Measurements from ENCODE around the gene SYNE1. TPM values are rescaled to one million over a fixed set of nuclear protein-coding genes. Genes with fewer than 3 reads are reported as not detected.
"Not testable (repeated sequence)": the region's sequence is repeated elsewhere in the genome, so short reads cannot be mapped to it uniquely, and the experiment has no call there.

SYNE1 gene
- total RNA-seq, 1 donor from 2014 or later = 17.4 TPM

GRCh38 chr6:152338335-152339125 is 298.6 kb downstream of the SYNE1 start:
- no peak for DNase-seq (ENCODE audit: low read depth)
- peak; percentile 85 for TF ChIP-seq CTCF (conservative IDR thresholded peaks at IDR 0.05; ENCODE audit: low read depth, low read length)
- H3K4me3 ChIP-seq (ENCODE audit: low read depth, low read length) = no peak overlapping the region

- no peak for DNase-seq (ENCODE audit: low read depth)
- no peak for TF ChIP-seq CTCF (conservative IDR thresholded peaks at IDR 0.05; ENCODE audit: low read depth, low read length)
- H3K4me3 ChIP-seq (ENCODE audit: low read depth, low read length) = no peak overlapping the region
These were observed 302.6 kb downstream of the SYNE1 start for GRCh38 chr6:152334555-152334954.

- no peak overlapping the region for H3K4me3 ChIP-seq (ENCODE audit: low read depth, low read length)
- no peak for TF ChIP-seq CTCF (conservative IDR thresholded peaks at IDR 0.05; ENCODE audit: low read depth, low read length)
- DNase-seq (ENCODE audit: low read depth) = no peak
These were observed 306.2 kb downstream of the SYNE1 start for GRCh38 chr6:152330961-152331360.

- DNase-seq (ENCODE audit: low read depth) = no peak
- no peak overlapping the region for H3K4me3 ChIP-seq (ENCODE audit: low read depth, low read length)
- TF ChIP-seq CTCF (conservative IDR thresholded peaks at IDR 0.05; ENCODE audit: low read depth, low read length) = no peak
These were observed 307.3 kb downstream of the SYNE1 start for GRCh38 chr6:152329638-152330448.

GRCh38 chr6:152328200-152328599 is 309.0 kb downstream of the SYNE1 start:
- DNase-seq (ENCODE audit: low read depth); H3K4me3 ChIP-seq (ENCODE audit: low read depth, low read length): not testable (repeated sequence)

- no peak overlapping the region for H3K4me3 ChIP-seq (ENCODE audit: low read depth, low read length)
- no peak for DNase-seq (ENCODE audit: low read depth)
These were observed 313.8 kb downstream of the SYNE1 start for GRCh38 chr6:152323376-152323775.

More at GRCh38 chr6:152323376-152323775, 313.8 kb downstream of the SYNE1 start:
- TF ChIP-seq CTCF (conservative IDR thresholded peaks at IDR 0.05; ENCODE audit: low read depth, low read length) = no peak

All from epithelial cell of proximal tubule (primary cell).